NOMO-1 treated with DMSO at 0.1 percent for 48 hours (cell line): ENCODE measurements around the gene CA6.
A peak's percentile ranks its signal among the peaks of the same experiment; 100 is the strongest.
"Not testable (repeated sequence)": the region's sequence is repeated elsewhere in the genome, so short reads cannot be mapped to it uniquely, and the experiment has no call there.

ENCODE experiments used
- DNase-seq: peaks from one replicate; lab custom pipeline; 2025; ENCODE audit not compliant: unreplicated experiment; lab: John Stamatoyannopoulos, UW

CA6 gene

DNA sequence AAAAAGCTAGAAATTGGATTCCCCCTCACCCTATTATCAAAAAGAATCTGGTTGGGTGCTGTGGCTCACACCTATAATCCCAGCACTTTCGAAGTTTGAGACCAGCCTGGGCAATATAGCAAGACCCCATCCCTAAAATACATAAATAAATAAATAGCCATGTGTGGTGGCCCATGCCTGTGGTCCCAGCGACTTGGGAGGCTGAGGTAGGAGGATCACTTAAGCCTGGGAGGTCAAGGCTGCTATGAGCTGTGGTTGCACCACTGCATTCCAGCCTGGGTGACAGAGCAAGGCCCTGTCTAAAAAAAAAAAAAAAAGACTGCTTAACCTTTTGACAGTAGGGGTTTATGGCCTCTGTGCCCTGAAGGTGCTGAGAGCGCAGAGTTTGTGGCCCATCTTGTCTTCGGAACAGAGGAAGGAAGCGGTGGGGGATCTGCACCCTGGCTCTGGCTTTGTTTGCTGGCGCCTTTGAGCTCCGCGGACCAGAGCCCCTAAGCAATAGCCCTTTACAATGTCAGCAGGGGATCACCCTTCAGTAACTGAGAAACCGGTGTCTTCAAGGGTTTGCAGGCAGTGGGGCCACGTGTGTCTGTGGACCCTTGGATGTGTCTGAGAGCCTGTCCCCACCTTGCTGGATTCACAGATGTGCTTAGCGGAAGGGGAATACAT is 58.5 kb downstream of the CA6 start:
- no peak for DNase-seq

DNA sequence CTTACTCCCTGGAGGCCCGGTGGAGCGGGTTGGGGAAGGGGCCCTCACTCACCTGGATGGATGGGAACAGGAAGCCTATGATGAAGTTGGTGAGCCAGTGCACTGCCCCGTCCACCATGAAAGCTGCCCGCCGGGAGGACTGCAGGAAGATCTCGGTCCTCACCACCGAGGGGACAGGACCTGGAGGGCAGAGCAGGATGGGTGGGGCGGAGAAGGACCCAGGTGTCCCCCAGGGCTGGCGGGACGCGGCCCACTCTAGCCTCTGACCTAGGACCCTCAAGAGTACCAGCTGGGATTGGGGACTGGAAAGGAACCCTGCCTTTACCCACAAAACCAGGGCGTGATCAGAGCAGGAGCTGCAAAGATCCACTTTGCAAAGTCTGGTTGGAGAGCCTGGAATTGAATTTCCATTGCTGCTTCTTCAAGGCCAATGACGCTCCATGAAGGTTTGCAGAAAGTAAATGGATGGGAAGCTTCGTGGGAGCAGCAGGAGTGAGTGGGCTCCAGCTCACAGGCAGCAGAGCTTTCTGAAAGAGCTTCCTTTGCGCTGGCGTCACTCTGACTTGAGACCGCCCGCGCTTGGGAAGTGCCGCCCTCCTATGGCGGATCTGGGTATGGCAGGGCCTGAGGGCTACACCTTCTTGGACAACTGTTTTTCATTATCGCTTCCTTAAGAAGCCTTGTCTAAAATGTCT is 59.2 kb downstream of the CA6 start:
- peak; percentile 73 for DNase-seq

DNA sequence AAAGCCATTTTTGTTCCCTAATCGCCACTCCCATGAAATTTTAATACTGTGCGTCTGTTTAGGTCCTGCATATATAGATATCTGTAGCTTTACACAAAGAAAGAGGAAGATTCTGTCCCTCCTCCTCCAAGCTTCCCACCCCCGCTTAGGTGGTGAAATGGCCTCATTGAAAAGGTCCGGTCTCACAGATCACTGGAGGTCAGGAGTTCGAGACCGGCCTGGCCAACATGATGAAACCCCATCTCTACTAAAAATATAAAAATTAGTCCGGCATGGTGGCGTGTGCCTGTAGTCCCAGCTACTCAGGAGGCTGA is 59.7 kb downstream of the CA6 start:
- no peak for DNase-seq

DNA sequence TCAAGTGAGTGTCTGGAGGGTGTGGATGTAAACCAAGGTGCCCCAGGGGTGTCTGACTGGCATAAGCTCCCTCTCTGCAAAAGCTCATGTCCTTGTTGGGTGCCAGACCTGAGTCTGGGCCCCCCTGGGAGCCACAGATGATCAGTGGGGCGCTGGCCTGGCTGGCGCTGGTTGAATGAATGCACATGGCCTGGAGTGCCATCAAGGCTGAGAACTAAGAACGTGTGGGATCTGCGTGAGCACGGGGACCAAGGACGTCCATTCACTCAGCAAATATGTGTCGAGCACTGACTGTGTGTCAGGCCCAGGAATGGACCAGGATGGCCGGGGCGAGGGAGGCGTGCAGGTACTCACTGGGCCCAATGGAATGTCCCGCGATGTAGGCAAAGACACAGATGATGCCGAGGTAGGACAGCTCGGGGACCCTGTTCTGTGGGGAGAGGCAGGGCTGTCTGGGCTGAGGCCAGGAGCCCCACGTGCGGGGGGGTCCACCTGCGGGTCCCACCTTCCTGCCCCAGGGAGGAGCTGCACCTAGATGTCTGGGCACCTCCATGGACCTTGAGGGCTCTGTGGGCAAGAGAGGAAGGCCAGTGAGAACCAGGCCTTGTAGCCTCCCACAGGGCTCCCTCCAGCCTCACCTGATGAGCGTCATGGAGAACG is 61.4 kb downstream of the CA6 start:
- no peak for DNase-seq

DNA sequence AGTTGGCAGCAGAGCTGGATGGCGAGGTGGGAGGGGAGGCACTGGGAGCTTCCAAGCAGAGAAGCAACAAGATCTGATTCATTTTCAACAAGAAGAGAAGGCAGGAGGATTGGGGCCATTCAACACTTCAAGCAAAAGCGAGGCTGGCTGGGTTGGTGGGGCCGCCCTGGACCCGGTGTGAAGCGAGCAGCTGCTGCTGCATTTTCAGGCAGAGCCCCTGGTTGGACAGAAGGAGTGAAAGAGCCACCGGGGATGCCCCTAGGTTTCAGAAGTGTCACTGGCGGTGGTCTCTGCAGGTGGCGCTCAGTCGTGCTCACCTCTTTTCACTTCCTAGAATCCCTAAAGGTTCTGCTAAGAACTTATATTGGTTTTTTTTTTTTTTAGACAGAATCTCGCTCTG is 62.6 kb downstream of the CA6 start:
- no peak for DNase-seq

DNA sequence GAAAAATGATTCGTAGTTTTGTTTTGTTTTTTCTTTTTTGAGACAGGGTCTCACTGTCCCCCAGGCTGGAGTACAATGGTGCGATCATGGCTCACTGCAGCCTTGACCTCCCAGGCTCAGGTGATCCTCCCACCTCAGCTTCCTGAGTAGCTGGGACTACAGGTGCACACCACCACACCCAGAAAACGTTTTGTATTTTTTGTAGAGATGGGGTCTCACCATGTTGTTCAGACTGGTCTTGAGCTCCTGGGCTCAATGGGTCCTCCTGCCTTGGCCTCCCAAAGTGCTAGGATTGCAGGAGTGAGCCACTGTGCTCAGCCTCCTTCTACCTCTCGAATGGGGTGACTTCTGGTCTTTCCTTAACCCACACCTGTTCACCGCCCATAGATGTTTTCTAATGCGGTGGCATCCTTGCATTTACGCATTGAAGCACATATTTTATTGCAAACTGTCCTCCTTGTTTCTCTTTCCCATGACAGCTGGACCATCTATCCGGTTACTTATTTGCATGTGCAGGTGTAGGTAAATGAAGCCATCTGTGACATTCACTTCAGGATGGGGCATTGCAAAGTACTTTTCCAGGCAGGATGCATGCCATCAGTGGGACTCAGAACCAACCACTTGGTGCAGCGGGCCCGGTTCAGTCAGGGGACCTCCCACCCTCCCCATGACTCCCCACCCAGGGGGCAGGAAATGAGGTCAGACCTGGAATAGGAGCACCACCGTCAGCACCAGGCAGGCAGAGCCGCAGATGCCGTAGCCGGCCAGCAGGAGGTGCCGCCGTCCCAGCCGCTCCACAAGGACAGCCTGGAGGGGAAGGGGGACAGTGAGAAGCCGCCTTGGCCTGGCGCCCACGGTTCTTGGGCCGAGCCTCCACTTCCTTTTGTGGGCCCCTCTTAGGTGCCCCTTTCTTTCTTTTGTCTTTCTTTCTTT is 64.0 kb downstream of the CA6 start:
- DNase-seq = peak; percentile 1

DNA sequence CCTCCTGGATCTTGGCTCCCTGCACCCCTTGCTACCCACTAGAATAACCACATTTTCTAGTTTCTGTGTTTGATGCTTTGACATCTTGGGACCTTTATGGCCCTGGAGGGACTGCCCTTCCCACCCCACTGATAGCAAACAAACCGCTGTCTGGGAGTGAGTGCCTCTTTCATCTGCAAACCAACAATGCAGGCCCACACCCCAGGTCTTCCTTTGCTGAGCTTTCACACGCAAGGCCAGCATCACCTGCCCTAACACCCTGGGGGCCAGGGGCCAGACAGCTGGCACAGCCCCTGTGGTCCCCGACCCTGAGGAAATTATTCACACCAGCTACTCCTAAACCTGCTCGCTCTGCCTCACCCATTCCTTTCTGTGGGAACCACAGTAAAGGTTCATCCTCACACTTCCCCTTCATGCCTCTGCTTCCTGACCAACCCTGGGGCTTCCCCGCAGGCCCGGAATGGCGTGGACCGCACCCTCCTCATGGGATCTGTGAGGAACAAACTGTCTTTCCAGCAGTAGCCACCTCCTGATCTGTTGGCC is 65.2 kb downstream of the CA6 start:
- no peak for DNase-seq

DNA sequence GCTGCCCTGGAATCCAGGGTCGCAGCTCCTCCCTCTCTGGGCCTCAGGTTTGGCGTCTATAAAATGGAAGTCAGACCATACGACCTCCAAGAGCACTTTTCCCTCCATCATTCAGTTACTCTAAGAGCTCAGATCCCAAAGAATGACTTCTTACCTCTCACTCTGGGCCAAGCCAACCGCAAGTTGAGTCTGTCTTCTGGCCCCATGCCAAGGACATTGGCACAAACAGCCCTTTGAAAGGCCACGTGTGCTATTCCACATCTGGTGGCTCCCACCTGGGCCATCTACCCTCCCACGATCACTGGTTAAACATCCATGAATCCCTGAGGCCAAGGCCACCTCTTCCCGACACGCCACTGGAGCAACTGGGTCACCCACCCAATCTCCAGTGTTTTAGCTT is 68.2 kb downstream of the CA6 start:
- DNase-seq = no peak

DNA sequence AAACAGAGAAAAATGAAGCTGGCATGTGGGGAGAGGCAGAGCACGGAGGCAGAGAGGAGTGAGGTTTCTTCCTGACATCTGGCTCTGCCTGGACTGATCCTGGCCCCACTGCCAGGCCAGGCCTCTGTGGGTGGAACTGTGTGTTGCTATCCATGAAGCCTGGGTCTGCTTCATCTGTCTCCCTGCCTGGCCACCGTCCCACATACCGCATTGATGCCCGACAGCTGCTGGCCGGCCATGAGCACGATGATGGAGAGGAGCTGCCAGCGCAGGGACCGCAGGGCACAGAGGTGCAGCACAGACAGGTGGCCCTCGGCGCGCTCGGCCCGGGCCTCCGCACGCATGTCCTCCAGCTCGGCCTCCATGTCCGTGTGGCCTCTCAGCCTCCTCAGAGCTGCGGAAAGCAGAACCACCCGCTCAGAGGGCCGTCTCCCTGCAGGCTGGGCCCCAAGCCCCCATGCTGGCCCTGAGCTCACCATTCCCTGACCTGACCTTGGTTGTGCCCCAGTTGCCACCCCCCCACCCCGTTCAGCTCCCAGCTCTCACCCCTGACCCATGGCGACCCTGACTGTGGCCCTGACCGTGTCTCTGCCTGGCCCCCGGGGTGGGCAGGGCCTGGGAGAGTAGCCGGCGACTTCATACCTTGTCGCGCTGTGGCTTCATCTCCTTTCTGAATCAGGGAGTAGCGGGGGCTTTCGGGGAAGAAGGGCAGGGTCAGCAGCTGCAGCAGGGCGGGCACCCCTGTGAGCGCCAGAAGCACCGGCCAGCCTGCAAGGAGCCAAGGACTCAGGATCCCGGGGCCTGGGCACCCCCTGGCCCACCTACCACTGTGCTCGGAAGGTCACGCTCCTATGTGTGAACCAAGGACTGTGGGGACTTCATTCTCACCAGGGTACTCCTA is 69.1 kb downstream of the CA6 start:
- no peak for DNase-seq

DNA sequence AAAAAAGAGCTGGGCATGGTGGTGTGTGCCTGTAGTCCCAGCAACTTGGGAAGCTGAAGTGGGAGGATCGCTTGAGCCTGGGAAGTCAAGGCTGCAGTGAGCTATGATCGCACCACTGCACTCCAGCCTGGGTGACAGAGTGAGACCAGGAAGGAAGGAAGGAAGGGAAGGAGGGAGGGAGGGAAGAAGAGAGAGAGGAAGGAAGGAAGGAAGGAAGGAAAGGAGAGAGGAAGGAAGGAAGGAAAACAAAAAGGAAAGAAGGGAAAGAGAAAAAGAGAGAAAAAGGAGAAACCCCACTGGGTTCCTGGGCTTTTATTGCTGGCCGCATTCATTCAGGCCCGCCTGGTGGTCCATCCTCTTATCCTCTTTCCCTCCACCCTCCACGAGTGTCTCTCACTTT is 70.8 kb downstream of the CA6 start:
- no peak for DNase-seq

DNA sequence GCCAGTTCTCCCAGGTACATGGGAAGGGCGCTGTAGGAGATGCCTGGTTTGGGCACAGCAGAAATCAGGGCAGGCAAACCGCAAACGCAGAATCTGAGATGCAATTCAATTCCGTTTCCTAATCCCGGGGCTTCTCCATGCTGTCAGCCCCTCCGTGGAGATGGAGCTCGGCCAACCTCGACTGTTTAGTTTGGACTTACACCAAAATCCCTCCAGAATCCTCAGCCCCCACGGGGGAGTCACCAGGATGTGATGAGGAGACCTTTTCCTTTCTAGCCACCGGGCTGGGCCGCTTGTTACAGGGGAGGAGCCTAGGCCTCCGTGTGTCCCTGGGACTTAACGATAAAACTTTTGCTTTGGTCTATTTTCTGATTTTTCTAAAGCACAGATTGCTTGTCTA is 72.7 kb downstream of the CA6 start:
- no peak for DNase-seq

DNA sequence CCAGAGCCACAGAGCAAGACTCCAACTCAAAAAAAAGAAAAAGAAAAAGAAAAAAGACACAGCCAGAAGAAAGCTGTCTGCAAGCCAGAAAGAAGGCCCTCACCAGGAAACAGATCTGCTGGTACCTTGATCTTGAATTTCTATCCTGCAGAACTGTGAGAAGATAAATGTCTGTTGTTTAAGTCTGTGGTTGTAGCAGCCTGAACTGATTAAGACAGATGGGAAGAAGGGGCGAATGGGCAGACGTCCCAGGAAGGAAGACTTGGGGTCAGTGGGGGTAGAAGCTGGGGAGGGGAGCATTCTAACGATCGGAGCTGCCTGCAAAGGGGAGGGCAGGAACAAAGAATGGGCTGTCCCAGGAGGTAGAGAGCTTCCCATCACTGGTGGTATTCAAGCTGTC is 74.2 kb downstream of the CA6 start:
- DNase-seq = no peak

DNA sequence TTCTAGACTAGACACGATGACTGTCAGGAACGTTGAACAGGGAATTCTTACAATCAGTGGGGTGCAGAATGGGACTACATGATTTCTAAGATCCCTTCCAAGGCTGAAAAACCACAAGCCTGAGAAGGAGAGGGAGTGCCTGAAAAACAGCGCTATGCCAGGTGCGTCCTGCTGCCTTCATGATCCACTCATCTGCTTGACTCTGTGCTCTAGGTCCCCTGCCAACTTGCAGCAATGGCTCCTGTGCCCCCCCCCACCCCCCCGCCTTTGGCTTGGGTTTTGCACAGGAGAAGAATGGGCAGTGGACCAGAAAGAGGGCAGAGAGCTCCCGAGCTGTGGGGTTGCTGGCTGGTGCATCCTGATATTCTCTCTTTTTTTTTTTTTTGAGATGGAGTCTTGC is 74.6 kb downstream of the CA6 start:
- no peak for DNase-seq

DNA sequence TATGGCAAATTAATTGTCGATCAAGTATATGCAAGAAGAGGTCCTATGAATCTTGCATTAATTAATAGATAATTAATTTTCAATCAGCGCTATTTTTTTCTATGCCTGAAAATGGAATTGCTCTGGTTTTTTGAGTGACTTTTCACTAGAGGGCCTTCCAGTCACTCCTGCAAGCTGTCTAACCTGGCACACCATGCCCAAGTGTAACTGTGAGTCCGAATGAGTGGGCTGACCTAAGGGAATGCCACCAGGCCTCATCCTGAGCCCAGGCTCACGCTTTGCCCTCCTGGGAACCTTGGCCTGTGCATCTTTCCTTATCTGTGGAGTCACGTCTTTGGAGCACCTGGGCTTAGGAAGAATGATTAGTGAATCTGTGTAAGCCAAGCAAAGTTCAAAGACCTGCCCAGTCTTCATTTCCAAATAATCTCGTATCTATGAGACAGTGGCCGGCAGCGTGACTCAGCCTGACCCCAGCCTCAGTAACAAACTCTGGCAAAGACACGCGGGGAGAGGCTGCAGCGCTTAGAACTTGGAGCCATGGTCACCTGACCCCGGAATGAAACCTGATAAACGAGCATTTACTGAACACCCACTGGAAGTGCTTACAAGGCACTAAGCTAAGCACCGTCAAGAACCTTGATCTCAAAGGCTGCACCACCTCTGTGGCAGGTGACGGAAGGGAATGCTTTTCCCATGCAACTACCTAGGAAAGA is 76.5 kb downstream of the CA6 start:
- DNase-seq = not testable (repeated sequence)

DNA sequence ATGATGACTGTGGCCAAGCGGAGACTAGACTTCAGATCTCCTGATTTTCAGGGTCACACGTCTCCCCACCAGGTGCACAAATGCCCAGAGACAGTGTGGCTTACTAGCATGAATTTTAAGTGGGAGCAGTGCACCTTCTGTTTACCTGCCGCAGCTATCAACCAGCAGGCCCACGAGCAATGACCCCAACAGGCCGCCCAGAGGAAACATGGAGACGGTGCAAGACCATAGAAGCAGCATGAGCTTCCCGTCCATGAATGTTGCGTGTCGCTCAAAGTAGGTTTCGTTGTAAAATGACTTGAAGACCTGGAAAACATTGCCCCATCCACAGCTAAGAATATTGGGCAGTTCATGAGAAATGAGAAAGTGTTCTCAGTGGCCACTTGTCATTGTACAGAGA is 77.1 kb downstream of the CA6 start:
- DNase-seq = no peak
